Ascending aorta (tissue), 2 donors: Measurements from ENCODE around the gene ZDHHC18. TPM values are rescaled to one million over a fixed set of nuclear protein-coding genes. Genes with fewer than 3 reads are reported as not detected.

ENCODE experiments used
- DNase-seq, 2 donors: peaks; one replicate each; pipeline ENCODE4 v3.0.0-alpha.2; 2019; ENCODE audit warnings: low spot score in 2 of 2
- H3K27ac ChIP-seq, 2 donors: fragments of 200-600 bp; sonication (generic); one replicate each; pipeline ENCODE4 v1.5.1; 2016 to 2017; ENCODE audit warnings: mild to moderate bottlenecking in 1 of 2
- H3K27me3 ChIP-seq: fragments of 200-600 bp; sonication (generic); one replicate; pipeline ENCODE4 v1.5.1; 2017
- H3K36me3 ChIP-seq, 2 donors: fragments of 200-600 bp; sonication (generic); one replicate each; pipeline ENCODE4 v1.5.1; 2016
- H3K4me1 ChIP-seq, 2 donors: fragments of 200-600 bp; sonication (generic); one replicate each; pipeline ENCODE4 v1.5.1; 2016 to 2017; ENCODE audit warnings: mild to moderate bottlenecking in 1 of 2
- H3K4me3 ChIP-seq, 2 donors: fragments of 200-600 bp; sonication (generic); one replicate each; pipeline ENCODE4 v1.5.1; 2016 to 2017; ENCODE audit warnings: mild to moderate bottlenecking in 1 of 2
- H3K9me3 ChIP-seq, 2 donors: fragments of 200-600 bp; sonication (generic); one replicate each; pipeline ENCODE4 v1.5.1; 2016
- CTCF ChIP-seq, 3 experiments: fragments of 200-600 bp in 2 of 3; fragments of 450-650 bp in 1 of 3; sonication (generic) in 2 of 3; IDR thresholded peaks; one replicate each; pipeline ENCODE4 v1.5.1; 2016 to 2019; ENCODE audit warnings: antibody characterized with exemption in 3 of 3, mild to moderate bottlenecking in 1 of 3, moderate library complexity in 1 of 3
- intact Hi-C: fragments of 100-400 bp; cut with DNase I; formaldehyde crosslinking; loops from one replicate; pipeline ENCODE4 v1.15.1; 2023
- total RNA-seq: library from RNA; depleted of rRNA; stranded (reverse); fragments of >200 nt; gene quantifications from one replicate; pipeline ENCODE4 v1.1.0, GENCODE V29; 2016

The ZDHHC18 gene
- total RNA-seq, 1 donor from 2014 or later = 36.0 TPM

GRCh38 chr1:26882696-26883463 lies 56.4 kb downstream of the ZDHHC18 start:
- Histone ChIP-seq H3K4me1 (peaks cover 0 to 3% of the 10 kb centered on the region in 2 donors), H3K9me3 (no peaks in the 10 kb centered on the region), H3K36me3 (peaks cover 86 to 91% of the 10 kb centered on the region in 2 donors), H3K27me3 (no peaks in the 10 kb centered on the region), H3K27ac (no peak overlapping the region), H3K4me3 (no peak overlapping the region)
- TF ChIP-seq CTCF (IDR thresholded peaks at IDR 0.05) = no peak
- intact Hi-C loops = no loop called here
- DNase-seq = no peak

- peaks cover 9 to 20% of the 10 kb centered on the region in 2 donors for H3K4me1 ChIP-seq
- H3K36me3 ChIP-seq = peaks cover 64 to 71% of the 10 kb centered on the region in 2 donors
- DNase-seq = no peak
- no peak overlapping the region for H3K27ac ChIP-seq
- no peaks in the 10 kb centered on the region for H3K27me3 ChIP-seq
- peak in 1 of 3 experiments; percentile 28 for TF ChIP-seq CTCF (IDR thresholded peaks at IDR 0.05)
- intact Hi-C loops = no loop called here
- no peaks in the 10 kb centered on the region for H3K9me3 ChIP-seq
- H3K4me3 ChIP-seq = no peak overlapping the region
Measured at GRCh38 chr1:26887125-26887524, 60.6 kb downstream of the ZDHHC18 start.

GRCh38 chr1:26888231-26888630 lies 61.7 kb downstream of the ZDHHC18 start:
- peaks cover 63 to 71% of the 10 kb centered on the region in 2 donors for H3K36me3 ChIP-seq
- no peak for TF ChIP-seq CTCF (IDR thresholded peaks at IDR 0.05)
- H3K27ac ChIP-seq = no peak overlapping the region
- peaks cover 9 to 20% of the 10 kb centered on the region in 2 donors for H3K4me1 ChIP-seq
- H3K9me3 ChIP-seq = no peaks in the 10 kb centered on the region
- no peak overlapping the region for H3K4me3 ChIP-seq
- no peak for DNase-seq
- intact Hi-C loops = no loop called here
- H3K27me3 ChIP-seq = no peaks in the 10 kb centered on the region

GRCh38 chr1:26889551-26890466 lies 63.3 kb downstream of the ZDHHC18 start, which contains the start of gene GPN2:
TSS of gene GPN2 (minus strand) at chr1:26890283. CDS start at chr1:26890096, 187 bp downstream.
- H3K9me3 ChIP-seq = no peaks in the 10 kb centered on the region
- intact Hi-C loops = loop anchor here (1.0 kb wide), 2 partner anchors 10 to 25 kb away; partner anchors contain the start of gene GPATCH3
- H3K4me1 ChIP-seq = peaks cover 9 to 20% of the 10 kb centered on the region in 2 donors
- DNase-seq = peak; percentile 18 to 84
- H3K4me3 ChIP-seq = peak within 1 kb of the TSS; percentile 92 to 97
- no peak for TF ChIP-seq CTCF (IDR thresholded peaks at IDR 0.05)
- H3K27me3 ChIP-seq = no peaks in the 10 kb centered on the region
- H3K36me3 ChIP-seq = peaks cover 62 to 71% of the 10 kb centered on the region in 2 donors
- peak within 1 kb of the TSS; percentile 92 to 96 for H3K27ac ChIP-seq

GRCh38 chr1:26890467-26890796 lies 63.9 kb downstream of the ZDHHC18 start:
- no peaks in the 10 kb centered on the region for H3K27me3 ChIP-seq
- H3K36me3 ChIP-seq = peaks cover 60 to 69% of the 10 kb centered on the region in 2 donors
- no peak for DNase-seq
- peaks cover 9 to 20% of the 10 kb centered on the region in 2 donors for H3K4me1 ChIP-seq
- H3K9me3 ChIP-seq = no peaks in the 10 kb centered on the region
- intact Hi-C loops = loop anchor here (1.0 kb wide), 2 partner anchors 10 to 25 kb away; partner anchors contain the start of gene GPATCH3
- H3K4me3 ChIP-seq = peak overlapping the region; percentile 92 to 97
- no peak for TF ChIP-seq CTCF (IDR thresholded peaks at IDR 0.05)
- peak overlapping the region; percentile 92 to 96 for H3K27ac ChIP-seq
